HAP-1 (cell line): ENCODE data around the gene QTRT2.

Experiments
- DNase-seq, 2 experiments: peaks; one replicate each; pipeline ENCODE4 v3.0.0-alpha.2; 2016 to 2020; ENCODE audit warnings: low spot score in 2 of 2
- H3K27me3 ChIP-seq: fragments of 250-450 bp; sonication (Bioruptor Pico); 2 replicates; pipeline ENCODE4 v1.5.1; 2020; ENCODE audit warnings: low read depth, mild to moderate bottlenecking, moderate library complexity
- H3K36me3 ChIP-seq: fragments of 250-450 bp; sonication (Bioruptor Pico); replicated peaks from 2 replicates; pipeline ENCODE4 v1.5.1; 2020; ENCODE audit warnings: mild to moderate bottlenecking
- H3K4me1 ChIP-seq: fragments of 250-450 bp; sonication (Bioruptor Pico); 2 replicates; pipeline ENCODE4 v1.5.1; 2020; ENCODE audit warnings: mild to moderate bottlenecking
- H3K4me3 ChIP-seq: fragments of 250-450 bp; sonication (Bioruptor Pico); 2 replicates; pipeline ENCODE4 v1.5.1; 2020; ENCODE audit warnings: mild to moderate bottlenecking, moderate library complexity
- H3K9me3 ChIP-seq: fragments of 250-450 bp; sonication (Bioruptor Pico); 2 replicates; pipeline ENCODE4 v1.5.1; 2020; ENCODE audit warnings: mild to moderate bottlenecking, moderate library complexity
- in situ Hi-C: fragments of 300-500 bp; cut with MboI; formaldehyde crosslinking; loops from 3 replicates; pipeline ENCODE4 v1.14.3; 2020; ENCODE audit warnings: low sequenced_read_pairs, inconsistent platforms, mixed read lengths

Gene QTRT2

GRCh38 chr3:114115143-114115542 lies 58.6 kb downstream of the QTRT2 start:
- no peaks in the 10 kb centered on the region for H3K27me3 ChIP-seq
- H3K9me3 ChIP-seq, result no peaks in the 10 kb centered on the region
- no peaks in the 10 kb centered on the region for H3K36me3 ChIP-seq
- H3K4me1 ChIP-seq, result peaks cover 27% of the 10 kb centered on the region
- no peak for DNase-seq
- in situ Hi-C loops, result no loop called here
- H3K4me3 ChIP-seq, result no peak overlapping the region

GRCh38 chr3:114119776-114120175 lies 63.2 kb downstream of the QTRT2 start:
- in situ Hi-C loops, result no loop called here
- DNase-seq, result no peak
- H3K9me3 ChIP-seq, result no peaks in the 10 kb centered on the region
- H3K4me3 ChIP-seq, result no peak overlapping the region
- no peaks in the 10 kb centered on the region for H3K4me1 ChIP-seq
- H3K27me3 ChIP-seq, result no peaks in the 10 kb centered on the region
- H3K36me3 ChIP-seq, result no peaks in the 10 kb centered on the region

GRCh38 chr3:114120211-114120610 lies 63.7 kb downstream of the QTRT2 start:
- Histone ChIP-seq H3K4me3 (no peak overlapping the region), H3K36me3 (no peaks in the 10 kb centered on the region), H3K27me3 (no peaks in the 10 kb centered on the region), H3K4me1 (no peaks in the 10 kb centered on the region), H3K9me3 (no peaks in the 10 kb centered on the region)
- DNase-seq, result no peak
- in situ Hi-C loops, result no loop called here

DNA sequence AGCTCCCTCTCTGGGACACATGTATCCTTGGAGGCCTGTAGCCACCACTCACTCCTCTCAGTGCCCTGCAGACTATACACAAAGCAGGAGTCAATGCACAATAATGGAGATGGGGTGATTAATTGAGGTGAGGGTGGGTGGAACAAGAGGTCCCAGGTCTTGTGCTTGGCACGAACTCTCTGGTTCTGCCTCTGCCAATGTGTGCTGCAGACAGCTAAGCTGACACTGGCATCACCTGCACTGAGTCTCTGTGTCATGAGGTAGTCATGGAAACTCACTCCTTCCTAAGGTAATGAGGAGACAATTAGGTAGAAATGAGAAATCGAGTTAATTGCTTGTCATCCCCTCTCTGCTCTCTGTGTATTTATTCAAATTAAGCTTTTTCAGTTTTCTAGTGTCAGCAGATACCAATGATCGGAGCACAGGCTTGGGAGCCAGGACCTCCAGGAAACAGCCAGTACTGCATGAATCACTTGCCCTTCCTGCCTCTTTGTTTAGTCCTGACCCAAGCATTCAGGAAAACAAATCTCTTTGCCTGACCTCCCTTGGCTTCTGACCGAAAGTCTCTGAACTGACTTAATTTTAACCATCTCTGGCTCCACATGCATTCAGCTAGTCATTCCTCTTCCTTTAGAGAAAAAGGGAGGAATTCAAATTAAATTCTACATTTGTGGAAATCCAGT lies 65.6 kb downstream of the QTRT2 start:
- Histone ChIP-seq H3K36me3 (no peaks in the 10 kb centered on the region), H3K4me3 (no peak overlapping the region), H3K9me3 (no peaks in the 10 kb centered on the region), H3K27me3 (no peaks in the 10 kb centered on the region), H3K4me1 (no peaks in the 10 kb centered on the region)
- in situ Hi-C loops, result no loop called here
- no peak for DNase-seq

DNA sequence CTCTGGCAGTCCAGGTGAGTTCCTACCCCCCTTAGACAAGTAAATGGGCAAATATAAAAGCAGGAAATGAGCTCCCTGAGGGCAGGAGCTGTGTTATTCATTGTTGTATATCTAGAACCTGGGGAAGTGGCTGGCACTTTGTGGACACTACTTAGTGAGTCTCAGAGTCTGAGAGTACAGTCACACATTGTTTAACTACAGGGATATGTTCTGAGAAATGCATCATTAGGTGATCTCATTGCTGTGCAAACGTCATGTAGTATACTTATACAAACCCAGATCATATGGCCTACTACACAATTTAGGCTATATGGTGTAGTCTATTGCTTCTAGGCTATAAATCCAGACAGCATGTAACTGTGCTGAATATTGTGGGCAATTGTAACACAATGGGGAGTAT lies 69.9 kb downstream of the QTRT2 start:
- peaks cover 6% of the 10 kb centered on the region for H3K4me1 ChIP-seq
- H3K27me3 ChIP-seq, result no peaks in the 10 kb centered on the region
- in situ Hi-C loops, result no loop called here
- H3K9me3 ChIP-seq, result no peaks in the 10 kb centered on the region
- no peak for DNase-seq
- no peaks in the 10 kb centered on the region for H3K36me3 ChIP-seq
- H3K4me3 ChIP-seq, result no peak overlapping the region

- Histone ChIP-seq H3K4me3 (no peak overlapping the region), H3K9me3 (no peaks in the 10 kb centered on the region), H3K36me3 (no peaks in the 10 kb centered on the region), H3K4me1 (peaks cover 6% of the 10 kb centered on the region), H3K27me3 (no peaks in the 10 kb centered on the region)
- in situ Hi-C loops, result no loop called here
- no peak for DNase-seq
These were observed 71.0 kb downstream of the QTRT2 start for GRCh38 chr3:114127517-114127916.

DNA sequence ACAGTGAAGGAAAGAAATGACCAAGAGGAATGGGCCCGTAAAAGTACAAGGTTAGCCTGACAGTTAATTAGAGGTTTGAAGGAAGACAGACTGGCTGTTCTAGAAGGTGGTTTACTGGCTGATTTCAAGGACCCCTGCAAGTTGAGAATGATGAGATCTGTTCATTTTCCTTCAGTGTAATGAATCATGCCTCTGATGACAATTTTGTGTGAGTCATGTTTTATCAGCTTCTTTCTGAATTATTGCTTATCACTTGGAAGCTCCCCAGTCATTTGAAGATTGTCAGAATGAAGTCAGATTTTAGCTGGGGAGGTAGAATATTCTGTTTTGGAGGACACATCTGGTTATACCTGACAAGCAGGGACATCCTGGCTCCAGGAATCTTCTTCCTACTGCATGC lies 71.7 kb downstream of the QTRT2 start:
- Histone ChIP-seq H3K4me1 (peaks cover 6% of the 10 kb centered on the region), H3K27me3 (no peaks in the 10 kb centered on the region), H3K4me3 (no peak overlapping the region), H3K9me3 (no peaks in the 10 kb centered on the region), H3K36me3 (no peaks in the 10 kb centered on the region)
- DNase-seq, result no peak
- in situ Hi-C loops, result no loop called here

- peaks cover 6% of the 10 kb centered on the region for H3K4me1 ChIP-seq
- no peak overlapping the region for H3K4me3 ChIP-seq
- in situ Hi-C loops, result no loop called here
- no peaks in the 10 kb centered on the region for H3K9me3 ChIP-seq
- no peak for DNase-seq
- H3K36me3 ChIP-seq, result no peaks in the 10 kb centered on the region
- no peaks in the 10 kb centered on the region for H3K27me3 ChIP-seq
These were observed 72.3 kb downstream of the QTRT2 start for GRCh38 chr3:114128826-114129225.

- no peak for DNase-seq
- Histone ChIP-seq H3K4me3 (no peak overlapping the region), H3K4me1 (peaks cover 6% of the 10 kb centered on the region), H3K27me3 (no peaks in the 10 kb centered on the region), H3K9me3 (no peaks in the 10 kb centered on the region), H3K36me3 (no peaks in the 10 kb centered on the region)
- in situ Hi-C loops, result no loop called here
These were observed 76.0 kb downstream of the QTRT2 start for GRCh38 chr3:114132500-114132899.

GRCh38 chr3:114133947-114134346 lies 77.4 kb downstream of the QTRT2 start:
- Histone ChIP-seq H3K4me1 (peaks cover 6% of the 10 kb centered on the region), H3K36me3 (no peaks in the 10 kb centered on the region), H3K4me3 (no peak overlapping the region), H3K27me3 (no peaks in the 10 kb centered on the region), H3K9me3 (no peaks in the 10 kb centered on the region)
- in situ Hi-C loops, result no loop called here
- DNase-seq, result no peak
